Mesenchymal stem cell (in vitro differentiated cells and primary cell): ENCODE data around the gene SLC35B2.

ENCODE experiments used
- DNase-seq: peaks from one replicate; pipeline ENCODE4 v3.0.0-alpha.2; 2013
- H2AFZ ChIP-seq: one replicate; pipeline ENCODE4 v1.6.1; 2013; ENCODE audit warnings: low read depth, mild to moderate bottlenecking, control low read depth, inconsistent platforms, low read length, moderate library complexity
- H2AK5ac ChIP-seq: 2 replicates; pipeline ENCODE4 v1.6.1; 2013; ENCODE audit warnings: low read length, moderate library complexity, mild to moderate bottlenecking, inconsistent platforms; ENCODE audit not compliant: severe bottlenecking
- H2BK120ac ChIP-seq: one replicate; pipeline ENCODE4 v1.6.1; 2013; ENCODE audit warnings: low read depth, mild to moderate bottlenecking, inconsistent platforms, low read length, moderate library complexity
- H2BK12ac ChIP-seq, 2 experiments: one replicate each; pipeline ENCODE4 v1.6.1; 2013; ENCODE audit warnings: inconsistent platforms in 2 of 2, low read length in 2 of 2, mild to moderate bottlenecking in 2 of 2, moderate library complexity in 2 of 2, control low read depth in 1 of 2
- H2BK15ac ChIP-seq: one replicate; pipeline ENCODE4 v1.6.1; 2013; ENCODE audit warnings: mild to moderate bottlenecking, low read depth, inconsistent platforms; ENCODE audit not compliant: poor library complexity, severe bottlenecking
- H2BK5ac ChIP-seq: 2 replicates; pipeline ENCODE4 v1.6.1; 2013; ENCODE audit warnings: low read depth, mild to moderate bottlenecking, low read length, control low read depth, inconsistent platforms; ENCODE audit not compliant: poor library complexity, severe bottlenecking
- H3K14ac ChIP-seq, 2 experiments: one replicate each; pipeline ENCODE4 v1.6.1; 2013; ENCODE audit warnings: inconsistent platforms in 2 of 2, low read length in 2 of 2, control low read depth in 1 of 2, mild to moderate bottlenecking in 1 of 2, moderate library complexity in 1 of 2
- H3K18ac ChIP-seq, 2 experiments: one replicate each; pipeline ENCODE4 v1.6.1; 2013; ENCODE audit warnings: inconsistent platforms in 2 of 2, low read length in 2 of 2, control low read depth in 1 of 2, low read depth in 1 of 2, mild to moderate bottlenecking in 1 of 2
- H3K23ac ChIP-seq, 2 experiments: one replicate each; pipeline ENCODE4 v1.6.1; 2013; ENCODE audit warnings: inconsistent platforms in 2 of 2, low read length in 2 of 2, mild to moderate bottlenecking in 2 of 2, moderate library complexity in 2 of 2, control low read depth in 1 of 2
- H3K27ac ChIP-seq: 2 replicates; pipeline ENCODE4 v1.5.1; 2013; ENCODE audit warnings: mild to moderate bottlenecking, moderate library complexity, low read length, control low read depth, inconsistent platforms; ENCODE audit not compliant: poor library complexity, severe bottlenecking
- H3K27me3 ChIP-seq, 2 experiments: 2 replicates each; pipeline versions ENCODE4 v1.6.1 to v1.7.0; 2013; ENCODE audit warnings: low read length in 2 of 2, mild to moderate bottlenecking in 2 of 2, moderate library complexity in 2 of 2, control low read depth in 1 of 2, inconsistent platforms in 1 of 2; ENCODE audit not compliant: control insufficient read depth in 1 of 2, insufficient read depth in 1 of 2
- H3K36me3 ChIP-seq, 2 experiments: 2 replicates each; pipeline versions ENCODE4 v1.6.1 to v1.7.0; 2013; ENCODE audit warnings: low read length in 2 of 2, control low read depth in 1 of 2, inconsistent platforms in 1 of 2, low read depth in 1 of 2, mild to moderate bottlenecking in 1 of 2; ENCODE audit not compliant: insufficient read depth in 2 of 2, control insufficient read depth in 1 of 2
- H3K4ac ChIP-seq, 2 experiments: one replicate each; pipeline ENCODE4 v1.6.1; 2013; ENCODE audit warnings: inconsistent platforms in 2 of 2, low read length in 2 of 2, mild to moderate bottlenecking in 2 of 2, moderate library complexity in 2 of 2, control low read depth in 1 of 2, low read depth in 1 of 2
- H3K4me1 ChIP-seq: 2 replicates; pipeline ENCODE4 v1.6.1; 2013; ENCODE audit warnings: low read depth, low read length, control low read depth; ENCODE audit not compliant: control insufficient read depth, insufficient read depth
- H3K4me2 ChIP-seq: 2 replicates; pipeline ENCODE4 v1.6.1; 2013; ENCODE audit warnings: low read length, mild to moderate bottlenecking, inconsistent platforms; ENCODE audit not compliant: poor library complexity, severe bottlenecking
- H3K4me3 ChIP-seq, 2 experiments: 2 replicates each; pipeline versions ENCODE4 v1.5.1 to v1.7.0; 2013; ENCODE audit warnings: low read length in 2 of 2, mild to moderate bottlenecking in 2 of 2, control low read depth in 1 of 2, low read depth in 1 of 2; ENCODE audit not compliant: insufficient read depth in 1 of 2
- H3K79me1 ChIP-seq: replicated peaks from 2 replicates; pipeline ENCODE4 v1.6.1; 2013; ENCODE audit warnings: mild to moderate bottlenecking, control low read depth, low read length, inconsistent platforms; ENCODE audit not compliant: poor library complexity, severe bottlenecking
- H3K9ac ChIP-seq: 2 replicates; pipeline ENCODE4 v1.7.0; 2013; ENCODE audit warnings: mild to moderate bottlenecking, low read length, moderate library complexity
- H3K9me3 ChIP-seq: 2 replicates; pipeline ENCODE4 v1.7.0; 2013; ENCODE audit warnings: mild to moderate bottlenecking, low read length; ENCODE audit not compliant: control insufficient read depth
- H4K8ac ChIP-seq: one replicate; pipeline ENCODE4 v1.6.1; 2013; ENCODE audit warnings: inconsistent platforms, mild to moderate bottlenecking, low read length, moderate library complexity
- H4K91ac ChIP-seq: one replicate; pipeline ENCODE4 v1.6.1; 2013; ENCODE audit warnings: mild to moderate bottlenecking, low read length, inconsistent platforms
- WGBS: methylation state at CpG from one replicate; pipeline ENCODE4 v1.1.7; 2013; ENCODE audit warnings: mixed read lengths; 5-methylcytosine and 5-hydroxymethylcytosine counted together

The SLC35B2 gene

GRCh38 chr6:44271914-44272313 is 14.6 kb upstream of the SLC35B2 start:
- no peak overlapping the region for H3K18ac ChIP-seq
- no peak overlapping the region for H3K4me3 ChIP-seq
- no peaks in the 10 kb centered on the region for H3K9me3 ChIP-seq
- H2BK120ac ChIP-seq = no peak overlapping the region
- H2AFZ ChIP-seq = no peak overlapping the region
- no peak overlapping the region for H2BK12ac ChIP-seq
- H3K79me1 ChIP-seq = no peaks in the 10 kb centered on the region
- WGBS = 85% methylated on average over 2 of the region's 3 CpGs
- no peak overlapping the region for H2AK5ac ChIP-seq
- peaks cover 3% of the 10 kb centered on the region for H3K4me1 ChIP-seq
- H3K27me3 ChIP-seq = peaks cover 60 to 78% of the 10 kb centered on the region in 2 experiments
- H3K27ac ChIP-seq = no peak overlapping the region
- no peak overlapping the region for H3K4me2 ChIP-seq
- no peak for DNase-seq
- H3K9ac ChIP-seq = no peak overlapping the region
- no peak overlapping the region for H2BK15ac ChIP-seq
- H2BK5ac ChIP-seq = no peak overlapping the region
- H3K36me3 ChIP-seq = no peaks in the 10 kb centered on the region
- H3K4ac ChIP-seq = no peak overlapping the region
- no peak overlapping the region for H3K14ac ChIP-seq
- H3K23ac ChIP-seq = peak overlapping the region in 1 of 2 experiments; percentile 11
- no peak overlapping the region for H4K91ac ChIP-seq
- no peak overlapping the region for H4K8ac ChIP-seq

DNA sequence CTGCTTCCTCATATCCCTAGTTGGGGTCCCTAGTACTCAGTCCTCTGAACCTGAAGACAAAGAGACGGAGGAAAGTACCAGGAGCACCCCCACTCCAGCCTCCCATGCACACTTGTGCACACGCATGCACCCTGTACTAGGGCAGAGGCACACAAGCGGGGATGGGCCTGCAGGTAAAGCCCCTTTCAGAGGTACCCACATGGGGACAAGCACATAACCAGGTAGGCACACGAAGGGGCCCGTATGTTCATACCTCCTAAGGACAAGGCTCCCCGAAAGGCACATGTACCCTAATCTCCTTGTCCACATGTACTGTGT is 14.0 kb upstream of the SLC35B2 start:
- Histone ChIP-seq H4K91ac (no peak overlapping the region), H3K4me2 (no peak overlapping the region), H2BK5ac (no peak overlapping the region), H2AFZ (no peak overlapping the region), H3K23ac (no peak overlapping the region), H3K79me1 (no peaks in the 10 kb centered on the region), H3K9ac (no peak overlapping the region), H3K27me3 (peaks cover 65 to 72% of the 10 kb centered on the region in 2 experiments), H2BK12ac (no peak overlapping the region), H3K4me3 (no peak overlapping the region), H2BK15ac (no peak overlapping the region), H3K4ac (no peak overlapping the region), H3K14ac (no peak overlapping the region), H4K8ac (no peak overlapping the region), H2AK5ac (no peak overlapping the region), H3K9me3 (no peaks in the 10 kb centered on the region), H2BK120ac (no peak overlapping the region), H3K36me3 (no peaks in the 10 kb centered on the region), H3K18ac (no peak overlapping the region), H3K4me1 (peaks cover 3% of the 10 kb centered on the region), H3K27ac (no peak overlapping the region)
- no peak for DNase-seq
- 88% methylated on average over 6 of the region's 6 CpGs for WGBS

GRCh38 chr6:44270526-44271405 is 13.4 kb upstream of the SLC35B2 start:
- no peak overlapping the region for H3K27ac ChIP-seq
- no peak overlapping the region for H2BK15ac ChIP-seq
- no peak overlapping the region for H3K9ac ChIP-seq
- H3K36me3 ChIP-seq = no peaks in the 10 kb centered on the region
- peak overlapping the region in 1 of 2 experiments; percentile 48 for H3K4me3 ChIP-seq
- no peak overlapping the region for H2BK12ac ChIP-seq
- no peaks in the 10 kb centered on the region for H3K79me1 ChIP-seq
- no peak overlapping the region for H3K18ac ChIP-seq
- no peak overlapping the region for H2BK5ac ChIP-seq
- H3K27me3 ChIP-seq = peaks cover 65 to 67% of the 10 kb centered on the region in 2 experiments
- H3K23ac ChIP-seq = no peak overlapping the region
- no peak overlapping the region for H3K14ac ChIP-seq
- 3% methylated on average over 33 of the region's 90 CpGs for WGBS
- H2AFZ ChIP-seq = no peak overlapping the region
- H4K91ac ChIP-seq = no peak overlapping the region
- H3K4ac ChIP-seq = no peak overlapping the region
- H2BK120ac ChIP-seq = no peak overlapping the region
- H3K9me3 ChIP-seq = no peaks in the 10 kb centered on the region
- peak overlapping the region; percentile 70 for H3K4me2 ChIP-seq
- H2AK5ac ChIP-seq = no peak overlapping the region
- DNase-seq = no peak
- peaks cover 4% of the 10 kb centered on the region for H3K4me1 ChIP-seq
- no peak overlapping the region for H4K8ac ChIP-seq

DNA sequence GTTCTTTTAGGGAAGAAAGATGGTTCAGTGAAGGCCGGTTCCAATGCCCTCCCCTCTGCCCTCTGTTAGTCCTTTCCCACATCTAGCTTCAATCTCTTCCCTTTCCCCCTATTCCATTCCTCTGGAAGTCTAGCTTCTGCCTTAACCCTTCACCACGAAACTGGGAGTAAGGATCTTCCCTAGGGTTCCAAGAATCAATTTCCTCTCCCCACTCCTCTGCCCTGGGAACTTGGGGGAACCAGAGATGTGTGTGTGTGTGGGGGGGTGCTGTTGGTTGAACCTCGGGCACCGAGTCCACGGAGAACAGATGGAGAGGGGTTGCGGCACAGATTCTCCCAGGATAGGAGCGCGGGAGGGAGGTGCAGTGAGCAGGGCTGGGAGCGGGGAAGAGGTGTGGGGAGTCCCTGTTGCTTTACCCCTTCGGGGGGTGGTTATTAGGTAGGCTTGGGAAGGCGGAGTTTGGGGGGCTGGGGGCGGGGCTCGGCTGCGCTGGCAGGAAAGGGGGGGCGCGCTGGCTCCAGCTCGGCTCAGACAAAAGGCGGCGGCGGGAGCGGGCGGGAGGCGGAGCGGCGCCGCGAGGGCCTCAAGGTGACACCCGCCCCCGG is 12.7 kb upstream of the SLC35B2 start, which contains the start of gene TMEM151B:
TMEM151B (plus strand) TSS at position 530 of the 605 bp plus-strand sequence. CDS start 293 bp downstream, outside the sequence.
- Histone ChIP-seq H3K36me3 (no peaks in the 10 kb centered on the region), H2AFZ (no peak within 1 kb of the TSS), H3K4me2 (peak within 1 kb of the TSS; percentile 70), H2BK15ac (no peak within 1 kb of the TSS), H2BK12ac (no peak within 1 kb of the TSS), H2AK5ac (no peak within 1 kb of the TSS), H3K27me3 (peaks cover 59 to 65% of the 10 kb centered on the region in 2 experiments), H2BK5ac (no peak within 1 kb of the TSS), H3K18ac (no peak within 1 kb of the TSS), H3K4ac (no peak within 1 kb of the TSS), H2BK120ac (no peak within 1 kb of the TSS), H3K27ac (no peak within 1 kb of the TSS), H4K8ac (no peak within 1 kb of the TSS), H3K14ac (no peak within 1 kb of the TSS), H4K91ac (no peak within 1 kb of the TSS), H3K4me3 (peak within 1 kb of the TSS in 1 of 2 experiments; percentile 48), H3K9ac (no peak within 1 kb of the TSS), H3K9me3 (no peaks in the 10 kb centered on the region), H3K23ac (no peak within 1 kb of the TSS), H3K4me1 (peaks cover 2% of the 10 kb centered on the region), H3K79me1 (no peaks in the 10 kb centered on the region)
- WGBS = 11% methylated on average over 9 of the region's 29 CpGs
- no peak for DNase-seq
